Neuronal stem cell (in vitro differentiated cells): ENCODE results near the gene CCDC102A.
A peak's percentile ranks its signal among the peaks of the same experiment; 100 is the strongest.
"Not testable (repeated sequence)": the region's sequence is repeated elsewhere in the genome, so short reads cannot be mapped to it uniquely, and the experiment has no call there.

Experiments used
- DNase-seq: peaks from one replicate; pipeline ENCODE4 v3.0.0-alpha.2; 2013; ENCODE audit warnings: low spot score
- H2AFZ ChIP-seq: one replicate; pipeline ENCODE4 v1.6.1; 2013; ENCODE audit warnings: mild to moderate bottlenecking, low read length, inconsistent platforms
- H2AK5ac ChIP-seq: 2 replicates; pipeline ENCODE4 v1.6.1; 2013; ENCODE audit warnings: low read depth, mild to moderate bottlenecking, inconsistent platforms, low read length, moderate library complexity, mixed read lengths
- H2BK120ac ChIP-seq: 2 replicates; pipeline ENCODE4 v1.6.1; 2013; ENCODE audit warnings: low read depth, mild to moderate bottlenecking, inconsistent platforms, low read length, moderate library complexity, mixed read lengths
- H2BK12ac ChIP-seq: one replicate; pipeline ENCODE4 v1.6.1; 2013; ENCODE audit warnings: low read length, inconsistent platforms
- H2BK15ac ChIP-seq: 2 replicates; pipeline ENCODE4 v1.6.1; 2013; ENCODE audit warnings: mild to moderate bottlenecking, low read length, inconsistent platforms, mixed read lengths
- H2BK5ac ChIP-seq: one replicate; pipeline ENCODE4 v1.6.1; 2013; ENCODE audit warnings: inconsistent platforms, mild to moderate bottlenecking, low read length, moderate library complexity
- H3K14ac ChIP-seq: one replicate; pipeline ENCODE4 v1.6.1; 2013; ENCODE audit warnings: low read length, inconsistent platforms
- H3K18ac ChIP-seq: 2 replicates; pipeline ENCODE4 v1.6.1; 2013; ENCODE audit warnings: low read length, inconsistent platforms
- H3K23ac ChIP-seq: 2 replicates; pipeline ENCODE4 v1.6.1; 2013; ENCODE audit warnings: low read depth, mild to moderate bottlenecking, mixed read lengths, low read length, inconsistent platforms; ENCODE audit not compliant: poor library complexity
- H3K27ac ChIP-seq: replicated peaks from 3 replicates; pipeline ENCODE4 v1.5.1; 2013; ENCODE audit warnings: low read length, inconsistent platforms
- H3K27me3 ChIP-seq, 3 experiments: 2 replicates each; pipeline ENCODE4 v1.6.1; 2013; ENCODE audit warnings: low read length in 3 of 3, mild to moderate bottlenecking in 2 of 3, inconsistent platforms in 1 of 3, low read depth in 1 of 3, mixed read lengths in 1 of 3, moderate library complexity in 1 of 3; ENCODE audit not compliant: control insufficient read depth in 3 of 3, insufficient read depth in 3 of 3
- H3K36me3 ChIP-seq, 2 donors: replicated peaks in 1 of 2; 2 replicates each; pipeline ENCODE4 v1.6.1; 2013; ENCODE audit warnings: low read length in 2 of 2; ENCODE audit not compliant: control insufficient read depth in 2 of 2, insufficient read depth in 2 of 2
- H3K4ac ChIP-seq: 2 replicates; pipeline ENCODE4 v1.6.1; 2013; ENCODE audit warnings: inconsistent platforms, mild to moderate bottlenecking, low read length, moderate library complexity
- H3K4me1 ChIP-seq, 2 donors: 1 replicate in 1 of 2; 2 replicates in 1 of 2; pipeline ENCODE4 v1.6.1; 2013; ENCODE audit warnings: low read length in 2 of 2, low read depth in 1 of 2; ENCODE audit not compliant: control insufficient read depth in 2 of 2, insufficient read depth in 1 of 2
- H3K4me2 ChIP-seq: one replicate; pipeline ENCODE4 v1.6.1; 2013; ENCODE audit warnings: mild to moderate bottlenecking, low read length, inconsistent platforms; ENCODE audit not compliant: insufficient read depth, poor library complexity, severe bottlenecking
- H3K4me3 ChIP-seq, 2 donors: 2 replicates each; pipeline ENCODE4 v1.5.1; 2013; ENCODE audit warnings: low read length in 2 of 2, mild to moderate bottlenecking in 2 of 2, inconsistent platforms in 1 of 2, moderate library complexity in 1 of 2
- H3K79me1 ChIP-seq: one replicate; pipeline ENCODE4 v1.6.1; 2013; ENCODE audit warnings: low read depth, mild to moderate bottlenecking, inconsistent platforms, low read length, moderate library complexity
- H3K9ac ChIP-seq: one replicate; pipeline ENCODE4 v1.6.1; 2013; ENCODE audit warnings: mild to moderate bottlenecking, low read depth, low read length, inconsistent platforms; ENCODE audit not compliant: poor library complexity
- H3K9me3 ChIP-seq, 2 donors: replicated peaks in 1 of 2; 2 replicates each; pipeline versions ENCODE3 to v1.6.1; 2013; ENCODE audit warnings: low read length in 2 of 2, mild to moderate bottlenecking in 2 of 2, inconsistent platforms in 1 of 2, low read depth in 1 of 2, mixed read lengths in 1 of 2, moderate library complexity in 1 of 2; ENCODE audit not compliant: control insufficient read depth in 2 of 2, insufficient read depth in 1 of 2
- H4K8ac ChIP-seq: one replicate; pipeline ENCODE4 v1.6.1; 2013; ENCODE audit warnings: low read depth, mild to moderate bottlenecking, inconsistent platforms, low read length, moderate library complexity
- H4K91ac ChIP-seq: one replicate; pipeline ENCODE4 v1.6.1; 2013; ENCODE audit warnings: low read length, low read depth, mild to moderate bottlenecking, inconsistent platforms; ENCODE audit not compliant: poor library complexity
- WGBS, 2 donors: extraction: QIAGEN DNeasy Blood & Tissue Kit; methylation state at CpG; one replicate each; pipeline ENCODE4 v1.1.7; 2013; ENCODE audit warnings: missing lambda C conversion rate in 2 of 2, mixed read lengths in 1 of 2; ENCODE audit not compliant: insufficient read length in 2 of 2, insufficient replicate concordance in 1 of 2; ENCODE audit errors: extremely low coverage in 2 of 2; 5-methylcytosine and 5-hydroxymethylcytosine counted together

CCDC102A gene

GRCh38 chr16:57568772-57569171, 32.4 kb upstream of the CCDC102A start:
- H3K4ac ChIP-seq, H2AK5ac ChIP-seq, H3K79me1 ChIP-seq, H2BK120ac ChIP-seq, H3K27me3 ChIP-seq, H3K14ac ChIP-seq, H3K18ac ChIP-seq, H3K27ac ChIP-seq, H4K91ac ChIP-seq, H3K9ac ChIP-seq, DNase-seq, H3K9me3 ChIP-seq, H3K23ac ChIP-seq, H2AFZ ChIP-seq, H2BK15ac ChIP-seq, H2BK12ac ChIP-seq, H3K36me3 ChIP-seq, H3K4me3 ChIP-seq, H2BK5ac ChIP-seq, H3K4me1 ChIP-seq, H4K8ac ChIP-seq, H3K4me2 ChIP-seq: not testable (repeated sequence)
- 100% methylated on average over 3 to 5 of the region's 5 CpGs for WGBS, 2 donors

- Histone ChIP-seq H3K4ac (no peak overlapping the region), H3K9me3 (peaks cover 0 to 4% of the 10 kb centered on the region in 2 donors), H3K9ac (no peak overlapping the region), H3K23ac (no peak overlapping the region), H3K79me1 (no peaks in the 10 kb centered on the region), H4K91ac (no peak overlapping the region), H2AFZ (no peak overlapping the region), H3K4me2 (no peak overlapping the region), H3K4me1 (peaks cover 0 to 2% of the 10 kb centered on the region in 2 donors), H3K4me3 (no peak overlapping the region), H3K27ac (no peak overlapping the region), H3K18ac (no peak overlapping the region), H3K27me3 (no peaks in the 10 kb centered on the region), H2BK5ac (no peak overlapping the region), H2AK5ac (no peak overlapping the region), H3K36me3 (peaks cover 0 to 7% of the 10 kb centered on the region in 2 donors), H2BK120ac (no peak overlapping the region), H2BK12ac (no peak overlapping the region), H4K8ac (no peak overlapping the region), H2BK15ac (no peak overlapping the region), H3K14ac (no peak overlapping the region)
- WGBS, 2 donors: 100% methylated on average over 3 to 4 of the region's 5 CpGs
- no peak for DNase-seq
Observed at GRCh38 chr16:57568173-57568678, 31.9 kb upstream of the CCDC102A start.

DNA sequence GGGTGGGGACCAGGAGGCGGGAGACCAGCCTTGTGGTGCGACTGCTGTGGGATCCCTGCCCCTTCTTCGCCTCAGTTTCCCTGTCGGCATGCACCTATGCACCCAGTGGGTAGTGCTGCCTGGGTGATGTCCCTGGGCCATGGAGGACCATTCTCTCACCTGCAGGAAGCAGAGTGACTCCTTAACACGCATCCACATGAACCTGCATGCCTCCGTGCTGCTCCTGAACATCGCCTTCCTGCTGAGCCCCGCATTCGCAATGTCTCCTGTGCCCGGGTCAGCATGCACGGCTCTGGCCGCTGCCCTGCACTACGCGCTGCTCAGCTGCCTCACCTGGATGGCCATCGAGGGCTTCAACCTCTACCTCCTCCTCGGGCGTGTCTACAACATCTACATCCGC, 31.3 kb upstream of the CCDC102A start:
- Histone ChIP-seq H3K4me2 (no peak overlapping the region), H4K91ac (no peak overlapping the region), H2BK15ac (no peak overlapping the region), H3K79me1 (no peaks in the 10 kb centered on the region), H3K4me1 (peaks cover 0 to 2% of the 10 kb centered on the region in 2 donors), H3K14ac (peak overlapping the region; percentile 42), H2BK120ac (no peak overlapping the region), H3K4me3 (no peak overlapping the region), H3K36me3 (peaks cover 0 to 7% of the 10 kb centered on the region in 2 donors), H3K9me3 (peaks cover 0 to 4% of the 10 kb centered on the region in 2 donors), H3K27ac (no peak overlapping the region), H3K23ac (no peak overlapping the region), H2AK5ac (no peak overlapping the region), H3K18ac (no peak overlapping the region), H2AFZ (no peak overlapping the region), H2BK5ac (no peak overlapping the region), H2BK12ac (no peak overlapping the region), H3K4ac (no peak overlapping the region), H3K27me3 (no peaks in the 10 kb centered on the region), H4K8ac (no peak overlapping the region), H3K9ac (no peak overlapping the region)
- no CpG with 5 or more reads among the region's 18 CpGs for WGBS, 2 donors
- DNase-seq: no peak

DNA sequence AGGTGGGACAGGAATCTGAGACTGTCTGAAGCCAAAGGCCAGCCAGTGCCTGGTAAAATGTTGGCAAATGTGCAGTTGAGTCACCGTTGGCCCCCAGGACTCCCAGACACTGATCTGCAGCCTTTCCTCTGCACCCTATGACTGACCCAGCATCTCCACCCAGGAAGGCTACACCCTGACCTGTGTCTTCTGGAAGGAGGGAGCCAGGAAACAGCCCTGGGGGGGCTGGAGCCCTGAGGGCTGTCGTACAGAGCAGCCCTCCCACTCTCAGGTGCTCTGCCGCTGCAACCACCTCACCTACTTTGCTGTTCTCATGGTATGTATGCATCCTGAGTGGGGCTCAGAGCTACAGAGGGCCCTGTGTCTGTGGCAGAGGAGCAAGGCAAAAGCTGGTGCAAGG, 30.1 kb upstream of the CCDC102A start:
- H3K9me3 ChIP-seq: peaks cover 0 to 6% of the 10 kb centered on the region in 2 donors
- H3K4me3 ChIP-seq: no peak overlapping the region
- no peaks in the 10 kb centered on the region for H3K79me1 ChIP-seq
- no peaks in the 10 kb centered on the region for H3K27me3 ChIP-seq
- no peak overlapping the region for H3K9ac ChIP-seq
- no peak overlapping the region for H2AK5ac ChIP-seq
- no peak overlapping the region for H3K27ac ChIP-seq
- H3K14ac ChIP-seq: no peak overlapping the region
- no peak overlapping the region for H4K8ac ChIP-seq
- no peak overlapping the region for H2BK15ac ChIP-seq
- peaks cover 0 to 7% of the 10 kb centered on the region in 2 donors for H3K36me3 ChIP-seq
- no peak overlapping the region for H2BK120ac ChIP-seq
- DNase-seq: no peak
- H2BK5ac ChIP-seq: no peak overlapping the region
- no peak overlapping the region for H2AFZ ChIP-seq
- no peak overlapping the region for H3K4ac ChIP-seq
- no peak overlapping the region for H2BK12ac ChIP-seq
- H3K4me2 ChIP-seq: no peak overlapping the region
- no peak overlapping the region for H3K23ac ChIP-seq
- no peak overlapping the region for H3K18ac ChIP-seq
- H4K91ac ChIP-seq: no peak overlapping the region
- H3K4me1 ChIP-seq: peaks cover 0 to 2% of the 10 kb centered on the region in 2 donors
- WGBS, 2 donors: no CpG with 5 or more reads among the region's 3 CpGs
